GM19463 (cell line): Measurements from ENCODE around the gene MGLL.

ENCODE experiments used
- ATAC-seq: cut with Tn5 transposase; IDR thresholded peaks from one replicate; pipeline ENCODE4 v1.9.1; 2021; ENCODE audit warnings: mild to moderate bottlenecking, moderate library complexity; ENCODE audit not compliant: unreplicated experiment

Gene MGLL

GRCh38 chr3:127730666-127731295 lies 91.5 kb downstream of the MGLL start:
- ATAC-seq: no peak

- no peak for ATAC-seq
Observed at GRCh38 chr3:127730171-127730570, 92.1 kb downstream of the MGLL start.

- no peak for ATAC-seq
Observed at GRCh38 chr3:127729556-127730056, 92.7 kb downstream of the MGLL start.

GRCh38 chr3:127728417-127729015 lies 93.8 kb downstream of the MGLL start:
- ATAC-seq: no peak

GRCh38 chr3:127726894-127727293 lies 95.4 kb downstream of the MGLL start:
- no peak for ATAC-seq

GRCh38 chr3:127723011-127723567 lies 99.2 kb downstream of the MGLL start:
- ATAC-seq: no peak

GRCh38 chr3:127722091-127722784 lies 100.1 kb downstream of the MGLL start:
- no peak for ATAC-seq

GRCh38 chr3:127720985-127721935 lies 101.1 kb downstream of the MGLL start:
- ATAC-seq: no peak

GRCh38 chr3:127720161-127720823 lies 102.0 kb downstream of the MGLL start:
- no peak for ATAC-seq

GRCh38 chr3:127719369-127719768 lies 102.9 kb downstream of the MGLL start:
- no peak for ATAC-seq

GRCh38 chr3:127718916-127719290 lies 103.4 kb downstream of the MGLL start:
- no peak for ATAC-seq

GRCh38 chr3:127718245-127718915 lies 103.9 kb downstream of the MGLL start:
- no peak for ATAC-seq

- no peak for ATAC-seq
Observed at GRCh38 chr3:127717357-127718244, 104.7 kb downstream of the MGLL start.

GRCh38 chr3:127716384-127716783 lies 105.9 kb downstream of the MGLL start:
- ATAC-seq: no peak

GRCh38 chr3:127715532-127715931 lies 106.8 kb downstream of the MGLL start:
- no peak for ATAC-seq

GRCh38 chr3:127714866-127715265 lies 107.4 kb downstream of the MGLL start:
- no peak for ATAC-seq

GRCh38 chr3:127714125-127714571 lies 108.2 kb downstream of the MGLL start:
- no peak for ATAC-seq
